ENCODE results near the gene GFAP. TPM values are rescaled to one million over a fixed set of nuclear protein-coding genes. Genes with fewer than 3 reads are reported as not detected.
A peak's percentile ranks its signal among the peaks of the same experiment; 100 is the strongest.

The GFAP gene
- polyA plus RNA-seq, 3 donors = 0.03 to 0.33 (median 0.18) TPM

DNA sequence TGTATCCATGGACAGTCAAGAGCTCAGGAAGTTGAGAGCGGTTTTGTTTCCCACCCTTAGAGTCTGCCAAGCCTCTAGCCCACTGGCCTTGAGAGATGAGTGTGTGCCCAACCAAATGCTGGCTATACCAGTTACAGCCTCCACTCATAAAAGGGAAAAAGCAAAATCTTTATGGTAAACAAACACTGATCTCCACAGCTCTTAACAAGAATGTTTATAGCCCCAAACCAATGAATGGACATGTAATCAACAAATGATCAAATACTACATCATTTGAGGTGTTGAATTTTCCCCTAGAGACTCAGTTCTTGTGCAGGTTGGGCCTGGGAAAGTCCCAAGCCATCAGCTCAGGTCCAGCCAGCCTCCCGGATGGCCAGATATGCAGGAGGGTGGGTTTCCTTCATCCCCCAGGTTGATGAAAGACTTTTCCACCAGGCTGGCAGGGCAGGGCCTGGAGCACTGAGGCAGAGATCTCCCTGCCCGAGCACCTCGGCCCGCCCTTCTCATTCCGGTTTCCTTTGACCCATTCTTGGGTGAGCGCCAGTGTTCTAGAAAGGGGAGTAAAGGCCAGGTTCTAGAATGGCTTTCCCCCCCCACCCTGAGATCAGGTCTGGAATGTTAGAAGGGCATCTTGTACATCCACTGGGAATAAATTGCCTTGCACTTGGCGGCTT is 12.2 kb downstream of the GFAP start:
- no peak for DNase-seq
- Histone ChIP-seq H3K79me2 (ENCODE audit: insufficient read depth, low read length) (peaks cover 11% of the 10 kb centered on the region), H3K4me3 (replicated peaks in 1 of 3; ENCODE audit: low read depth in 2 of 3, low read length in 3 of 3) (no peak overlapping the region), H3K36me3 (replicated peaks in 1 of 2; ENCODE audit: control insufficient read depth in 1 of 2, insufficient read depth in 2 of 2, low read length in 2 of 2) (no peaks in the 10 kb centered on the region), H3K9me3 (replicated peaks in 1 of 2; ENCODE audit: control insufficient read depth in 1 of 2, insufficient read depth in 1 of 2, low read length in 2 of 2) (no peaks in the 10 kb centered on the region), H3K4me1 (ENCODE audit: control insufficient read depth in 1 of 2, insufficient read depth in 2 of 2, low read length in 2 of 2) (peaks cover 53 to 59% of the 10 kb centered on the region in 2 donors), H3K4me2 (replicated peaks; ENCODE audit: extremely low read depth, low read length, poor library complexity, severe bottlenecking) (no peak overlapping the region), H3K9ac (ENCODE audit: insufficient read depth, low read length, poor library complexity, severe bottlenecking) (no peak overlapping the region), H4K20me1 (ENCODE audit: insufficient read depth, low read length) (peaks cover 8% of the 10 kb centered on the region), H2AFZ (ENCODE audit: insufficient read depth, low read depth, low read length, poor library complexity, severe bottlenecking) (no peak overlapping the region), H3K27me3 (ENCODE audit: control insufficient read depth in 2 of 2, insufficient read depth in 2 of 2, low read length in 2 of 2) (no peaks in the 10 kb centered on the region), H3K27ac (ENCODE audit: low read depth in 1 of 2, low read length in 2 of 2) (no peak overlapping the region)
- no peaks in the 10 kb centered on the region for H3K9me3 Mint-ChIP-seq
- H3K27me3 Mint-ChIP-seq (ENCODE audit: low read depth in 3 of 3) = peaks cover 0 to 1% (median 0%) of the 10 kb centered on the region in 3 donors
- H3K4me1 Mint-ChIP-seq = peaks cover 60% of the 10 kb centered on the region
- TF ChIP-seq, protein P1, sequence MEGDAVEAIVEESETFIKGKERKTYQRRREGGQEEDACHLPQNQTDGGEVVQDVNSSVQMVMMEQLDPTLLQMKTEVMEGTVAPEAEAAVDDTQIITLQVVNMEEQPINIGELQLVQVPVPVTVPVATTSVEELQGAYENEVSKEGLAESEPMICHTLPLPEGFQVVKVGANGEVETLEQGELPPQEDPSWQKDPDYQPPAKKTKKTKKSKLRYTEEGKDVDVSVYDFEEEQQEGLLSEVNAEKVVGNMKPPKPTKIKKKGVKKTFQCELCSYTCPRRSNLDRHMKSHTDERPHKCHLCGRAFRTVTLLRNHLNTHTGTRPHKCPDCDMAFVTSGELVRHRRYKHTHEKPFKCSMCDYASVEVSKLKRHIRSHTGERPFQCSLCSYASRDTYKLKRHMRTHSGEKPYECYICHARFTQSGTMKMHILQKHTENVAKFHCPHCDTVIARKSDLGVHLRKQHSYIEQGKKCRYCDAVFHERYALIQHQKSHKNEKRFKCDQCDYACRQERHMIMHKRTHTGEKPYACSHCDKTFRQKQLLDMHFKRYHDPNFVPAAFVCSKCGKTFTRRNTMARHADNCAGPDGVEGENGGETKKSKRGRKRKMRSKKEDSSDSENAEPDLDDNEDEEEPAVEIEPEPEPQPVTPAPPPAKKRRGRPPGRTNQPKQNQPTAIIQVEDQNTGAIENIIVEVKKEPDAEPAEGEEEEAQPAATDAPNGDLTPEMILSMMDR (IDR thresholded peaks at IDR 0.05) = no peak
- no peak overlapping the region for H3K27ac Mint-ChIP-seq
- intact Hi-C loops (cut with micrococcal nuclease) = loop anchor here in 1 of 2 donors (5.0 kb wide), 1 partner anchor 44 kb away; the partner anchor contains the start of gene KIF18B
- H3K4me3 Mint-ChIP-seq = no peak overlapping the region
- 100% methylated on average over 1 of the region's 8 CpGs for WGBS (ENCODE audit: insufficient coverage)
- no peaks in the 10 kb centered on the region for H3K36me3 Mint-ChIP-seq

GRCh38 chr17:44902135-44902760 is 13.1 kb downstream of the GFAP start:
- Histone ChIP-seq H3K36me3 (replicated peaks in 1 of 2; ENCODE audit: control insufficient read depth in 1 of 2, insufficient read depth in 2 of 2, low read length in 2 of 2) (no peaks in the 10 kb centered on the region), H3K4me2 (replicated peaks; ENCODE audit: extremely low read depth, low read length, poor library complexity, severe bottlenecking) (no peak overlapping the region), H3K4me1 (ENCODE audit: control insufficient read depth in 1 of 2, insufficient read depth in 2 of 2, low read length in 2 of 2) (peaks cover 59 to 66% of the 10 kb centered on the region in 2 donors), H3K9me3 (replicated peaks in 1 of 2; ENCODE audit: control insufficient read depth in 1 of 2, insufficient read depth in 1 of 2, low read length in 2 of 2) (no peaks in the 10 kb centered on the region), H3K27ac (ENCODE audit: low read depth in 1 of 2, low read length in 2 of 2) (no peak overlapping the region), H3K79me2 (ENCODE audit: insufficient read depth, low read length) (peaks cover 20% of the 10 kb centered on the region), H3K9ac (ENCODE audit: insufficient read depth, low read length, poor library complexity, severe bottlenecking) (no peak overlapping the region), H2AFZ (ENCODE audit: insufficient read depth, low read depth, low read length, poor library complexity, severe bottlenecking) (no peak overlapping the region), H3K27me3 (ENCODE audit: control insufficient read depth in 2 of 2, insufficient read depth in 2 of 2, low read length in 2 of 2) (no peaks in the 10 kb centered on the region), H3K4me3 (replicated peaks in 1 of 3; ENCODE audit: low read depth in 2 of 3, low read length in 3 of 3) (no peak overlapping the region), H4K20me1 (ENCODE audit: insufficient read depth, low read length) (peaks cover 16% of the 10 kb centered on the region)
- WGBS (ENCODE audit: insufficient coverage) = 85% methylated on average over 15 of the region's 17 CpGs
- Mint-ChIP-seq H3K27me3 (ENCODE audit: low read depth in 3 of 3) (peaks cover 0 to 1% (median 0%) of the 10 kb centered on the region in 3 donors), H3K36me3 (peaks cover 0 to 4% of the 10 kb centered on the region in 2 donors), H3K9me3 (no peaks in the 10 kb centered on the region), H3K4me1 (peaks cover 57% of the 10 kb centered on the region), H3K4me3 (no peak overlapping the region), H3K27ac (peak overlapping the region in 1 of 7 donors; percentile 57)
- TF ChIP-seq, protein P1 (IDR thresholded peaks at IDR 0.05) = no peak
- DNase-seq = no peak
- intact Hi-C loops (cut with micrococcal nuclease) = loop anchor here in 1 of 2 donors (5.0 kb wide), 1 partner anchor 45 kb away; the partner anchor contains the start of gene KIF18B
